HEK293 (cell line): ENCODE results near the gene MRPS18A.

ENCODE experiments used
- MZF1 ChIP-seq: fragments of 450-650 bp; formaldehyde crosslinking; IDR thresholded peaks from 2 replicates; pipeline ENCODE4 v1.5.1; 2017; ENCODE audit warnings: missing biosample characterization, missing genetic modification characterization, borderline replicate concordance
- PRDM10 ChIP-seq: fragments of 450-650 bp; formaldehyde crosslinking; IDR thresholded peaks from 2 replicates; pipeline ENCODE4 v1.5.1; 2016; ENCODE audit warnings: missing biosample characterization, missing genetic modification characterization
- ZBTB10 ChIP-seq: fragments of 450-650 bp; formaldehyde crosslinking; IDR thresholded peaks from 2 replicates; pipeline ENCODE4 v1.5.1; 2016; ENCODE audit warnings: missing biosample characterization, missing genetic modification characterization
- ZBTB17 ChIP-seq: fragments of 450-650 bp; formaldehyde crosslinking; IDR thresholded peaks from 2 replicates; pipeline ENCODE4 v1.5.1; 2016; ENCODE audit warnings: missing biosample characterization, missing genetic modification characterization
- ZBTB20 ChIP-seq: fragments of 450-650 bp; formaldehyde crosslinking; IDR thresholded peaks from 2 replicates; pipeline ENCODE4 v1.5.1; 2016; ENCODE audit warnings: missing biosample characterization, missing genetic modification characterization
- ZEB2 ChIP-seq: fragments of 450-650 bp; formaldehyde crosslinking; IDR thresholded peaks from 2 replicates; pipeline ENCODE4 v1.5.1; 2016; ENCODE audit warnings: missing biosample characterization, missing genetic modification characterization
- ZIC2 ChIP-seq: fragments of 450-650 bp; formaldehyde crosslinking; IDR thresholded peaks from 2 replicates; pipeline ENCODE4 v1.5.1; 2016; ENCODE audit warnings: missing biosample characterization, missing genetic modification characterization
- ZNF2 ChIP-seq: fragments of 450-650 bp; formaldehyde crosslinking; IDR thresholded peaks from 2 replicates; pipeline ENCODE4 v1.5.1; 2016; ENCODE audit warnings: missing biosample characterization, missing genetic modification characterization
- ZNF24 ChIP-seq: fragments of 450-650 bp; formaldehyde crosslinking; IDR thresholded peaks from 2 replicates; pipeline ENCODE4 v1.5.1; 2016; ENCODE audit warnings: missing biosample characterization, missing genetic modification characterization
- ZNF341 ChIP-seq: fragments of 450-650 bp; formaldehyde crosslinking; IDR thresholded peaks from 2 replicates; pipeline ENCODE4; 2016; ENCODE audit warnings: low read depth, missing biosample characterization, missing genetic modification characterization
- ZNF391 ChIP-seq: fragments of 450-650 bp; formaldehyde crosslinking; IDR thresholded peaks from 2 replicates; pipeline ENCODE4 v1.5.1; 2016; ENCODE audit warnings: low read depth, missing biosample characterization, missing genetic modification characterization, borderline replicate concordance
- ZNF510 ChIP-seq: fragments of 450-650 bp; formaldehyde crosslinking; IDR thresholded peaks from 2 replicates; pipeline ENCODE4 v1.5.1; 2018; ENCODE audit warnings: mild to moderate bottlenecking, missing genetic modification characterization, missing biosample characterization; ENCODE audit not compliant: insufficient replicate concordance
- ZNF518A ChIP-seq: fragments of 450-650 bp; formaldehyde crosslinking; conservative IDR thresholded peaks from 2 replicates; pipeline ENCODE4 v1.5.1; 2016; ENCODE audit warnings: low read depth, missing biosample characterization, missing genetic modification characterization
- ZNF580 ChIP-seq: fragments of 450-650 bp; formaldehyde crosslinking; IDR thresholded peaks from 2 replicates; pipeline ENCODE4 v1.5.1; 2016; ENCODE audit warnings: missing biosample characterization, missing genetic modification characterization
- ZNF664 ChIP-seq: fragments of 450-650 bp; formaldehyde crosslinking; IDR thresholded peaks from 2 replicates; pipeline ENCODE4 v1.5.1; 2016; ENCODE audit warnings: missing biosample characterization, missing genetic modification characterization
- ZNF692 ChIP-seq: fragments of 450-650 bp; formaldehyde crosslinking; IDR thresholded peaks from 2 replicates; pipeline ENCODE4 v1.5.1; 2016; ENCODE audit warnings: missing biosample characterization, missing genetic modification characterization
- ZNF76 ChIP-seq: fragments of 450-650 bp; formaldehyde crosslinking; IDR thresholded peaks from 2 replicates; pipeline ENCODE4; 2016; ENCODE audit warnings: low read depth, missing biosample characterization, missing genetic modification characterization, borderline replicate concordance
- ZSCAN23 ChIP-seq: fragments of 450-650 bp; formaldehyde crosslinking; IDR thresholded peaks from 2 replicates; pipeline ENCODE4 v1.5.1; 2016; ENCODE audit warnings: missing biosample characterization, missing genetic modification characterization
- ZXDB ChIP-seq: fragments of 450-650 bp; formaldehyde crosslinking; IDR thresholded peaks from 2 replicates; pipeline ENCODE4 v1.5.1; 2016; ENCODE audit warnings: missing biosample characterization, missing genetic modification characterization
- TF ChIP-seq, protein P1 (sequence below): fragments of 450-650 bp; formaldehyde crosslinking; optimal IDR thresholded peaks from 2 replicates; pipeline ENCODE3; 2016; ENCODE audit warnings: missing biosample characterization, mild to moderate bottlenecking, missing genetic modification characterization

Gene MRPS18A

GRCh38 chr6:43668151-43669028 lies 19.2 kb downstream of the MRPS18A start (continued):
- no peak for TF ChIP-seq ZSCAN23
- peak; percentile 78 for TF ChIP-seq ZBTB17 (tag by site-specific recombination)
- TF ChIP-seq ZXDB (tag by site-specific recombination): peak; percentile 78
- TF ChIP-seq ZNF76 (tag by site-specific recombination): peak; percentile 71; the same call in 1 of the 2 replicates
- peak; percentile 38; the same call in 1 of the 2 replicates for TF ChIP-seq ZBTB10 (tag by site-specific recombination)
- no peak for TF ChIP-seq ZNF664 (tag by site-specific recombination)
- TF ChIP-seq, protein P1, sequence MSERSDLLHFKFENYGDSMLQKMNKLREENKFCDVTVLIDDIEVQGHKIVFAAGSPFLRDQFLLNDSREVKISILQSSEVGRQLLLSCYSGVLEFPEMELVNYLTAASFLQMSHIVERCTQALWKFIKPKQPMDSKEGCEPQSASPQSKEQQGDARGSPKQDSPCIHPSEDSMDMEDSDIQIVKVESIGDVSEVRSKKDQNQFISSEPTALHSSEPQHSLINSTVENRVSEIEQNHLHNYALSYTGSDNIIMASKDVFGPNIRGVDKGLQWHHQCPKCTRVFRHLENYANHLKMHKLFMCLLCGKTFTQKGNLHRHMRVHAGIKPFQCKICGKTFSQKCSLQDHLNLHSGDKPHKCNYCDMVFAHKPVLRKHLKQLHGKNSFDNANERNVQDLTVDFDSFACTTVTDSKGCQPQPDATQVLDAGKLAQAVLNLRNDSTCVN (tag by site-specific recombination): peak; percentile 13
- TF ChIP-seq ZNF518A (tag by site-specific recombination): no peak
- peak; percentile 60 for TF ChIP-seq ZEB2 (tag by site-specific recombination)
- no peak for TF ChIP-seq ZNF510 (tag by site-specific recombination)
- TF ChIP-seq ZBTB20 (tag by site-specific recombination): peak; percentile 35; the same call in 1 of the 2 replicates
- peak; percentile 97 for TF ChIP-seq ZIC2
- 0 out of 2 replicates have a peak, but pooled peaks have one; percentile 14 for TF ChIP-seq ZNF2
- TF ChIP-seq ZNF580 (tag by site-specific recombination): peak; percentile 45; the same call in 1 of the 2 replicates
- peak; percentile 50 for TF ChIP-seq PRDM10
- 0 out of 2 replicates have a peak, but pooled peaks have one; percentile 20 for TF ChIP-seq ZNF391 (tag by site-specific recombination)
- no peak; the same call in 1 of the 2 replicates for TF ChIP-seq ZNF692 (tag by site-specific recombination)
- TF ChIP-seq ZNF341 (tag by site-specific recombination): peak; percentile 85
- no peak for TF ChIP-seq MZF1 (tag by site-specific recombination)
- TF ChIP-seq ZNF24 (tag by site-specific recombination): 0 out of 2 replicates have a peak, but pooled peaks have one; percentile 19
